SK-N-MC (cell line): ENCODE results near the gene XXYLT1.

ENCODE experiments used
- EZH2 ChIP-seq: fragments of 200-600 bp; sonication (generic); IDR thresholded peaks from one replicate; pipeline ENCODE4 v1.6.1; 2017; ENCODE audit warnings: antibody characterized with exemption
- POLR2AphosphoS5 ChIP-seq: IDR thresholded peaks from 2 replicates; pipeline ENCODE4 v1.6.1; 2012; ENCODE audit warnings: mild to moderate bottlenecking, low read depth, low read length, borderline replicate concordance

DNA sequence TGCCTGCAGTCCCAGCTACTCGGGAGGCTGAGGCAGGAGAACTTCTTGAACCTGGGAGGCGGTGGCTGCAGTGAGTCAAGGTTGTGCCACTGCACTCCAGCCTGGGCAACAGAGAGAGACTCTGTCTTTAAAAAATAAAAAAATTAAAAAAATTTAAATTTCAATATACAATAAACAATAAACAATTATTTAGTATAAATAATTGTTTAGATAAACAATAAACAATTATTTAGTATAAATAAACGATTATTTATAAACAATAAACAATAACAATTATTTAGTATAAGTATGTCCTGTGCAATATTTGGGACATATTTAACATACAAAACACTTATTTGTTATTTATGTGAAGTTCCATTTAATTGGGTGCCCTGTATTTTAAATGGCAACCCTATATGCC, 119.6 kb downstream of the XXYLT1 start:
- no peak for TF ChIP-seq EZH2
- no peak for TF ChIP-seq POLR2AphosphoS5
